Skin epidermis (tissue), 12 donors: ENCODE measurements around the gene SPINDOC.

ENCODE experiments used
- H3K27ac ChIP-seq, 21 experiments: fragments of 200-600 bp; sonication (generic) in 11 of 21; one replicate each; pipeline ENCODE4 v1.5.0; 2020; ENCODE audit warnings: mild to moderate bottlenecking in 3 of 21, inconsistent platforms in 2 of 21, moderate library complexity in 2 of 21
- H3K4me3 ChIP-seq, 7 experiments: fragments of 200-600 bp; sonication (generic) in 2 of 7; one replicate each; pipeline ENCODE4 v1.5.0; 2020; ENCODE audit warnings: inconsistent platforms in 2 of 7, mild to moderate bottlenecking in 2 of 7, moderate library complexity in 1 of 7

The SPINDOC gene

GRCh38 chr11:63872800-63873197 lies 59.5 kb downstream of the SPINDOC start:
- no peak overlapping the region for H3K4me3 ChIP-seq
- H3K27ac ChIP-seq, result peak overlapping the region in 15 of 21 experiments; percentile 1 to 69 (median 45)

GRCh38 chr11:63873311-63873710 lies 60.1 kb downstream of the SPINDOC start:
- Histone ChIP-seq H3K4me3 (no peak overlapping the region), H3K27ac (peak overlapping the region in 9 of 21 experiments; percentile 8 to 69 (median 51))

- H3K27ac ChIP-seq, result peak overlapping the region in 7 of 21 experiments; percentile 0 to 63 (median 43)
- H3K4me3 ChIP-seq, result no peak overlapping the region
These were observed 61.3 kb downstream of the SPINDOC start for GRCh38 chr11:63874511-63874910.

GRCh38 chr11:63875506-63876065 lies 62.3 kb downstream of the SPINDOC start:
- Histone ChIP-seq H3K4me3 (no peak overlapping the region), H3K27ac (peak overlapping the region in 1 of 21 experiments; percentile 31)

- no peak overlapping the region for H3K4me3 ChIP-seq
- H3K27ac ChIP-seq, result no peak overlapping the region
These were observed 63.4 kb downstream of the SPINDOC start for GRCh38 chr11:63876616-63877015.
